GM19324 (cell line): Measurements from ENCODE around the gene STYK1.
"Not testable (repeated sequence)": the region's sequence is repeated elsewhere in the genome, so short reads cannot be mapped to it uniquely, and the experiment has no call there.

Experiments used
- ATAC-seq: cut with Tn5 transposase; IDR thresholded peaks from one replicate; pipeline ENCODE4 v1.9.1; 2021; ENCODE audit warnings: mild to moderate bottlenecking, moderate library complexity; ENCODE audit not compliant: unreplicated experiment, low FRiP score

The STYK1 gene

DNA sequence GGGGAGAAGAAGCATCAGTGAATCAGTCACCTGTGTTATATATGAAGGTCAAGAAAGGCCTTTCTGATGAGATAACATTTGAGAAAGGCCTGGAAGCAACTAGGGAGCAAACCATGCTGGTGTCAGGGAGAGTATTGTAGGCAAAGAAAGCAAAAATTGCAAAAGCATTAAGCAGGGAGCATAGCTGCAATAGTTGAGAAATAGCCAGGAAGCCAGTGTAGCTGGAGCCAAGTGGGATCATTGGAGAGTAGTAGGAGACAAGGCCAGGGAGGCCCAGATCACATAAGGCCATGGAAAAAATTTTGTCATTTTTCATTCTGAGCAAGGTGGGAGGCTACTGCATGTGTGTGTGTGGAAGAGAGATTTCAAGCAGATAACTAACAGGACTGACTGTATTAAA, 41.6 kb downstream of the STYK1 start:
- no peak for ATAC-seq

DNA sequence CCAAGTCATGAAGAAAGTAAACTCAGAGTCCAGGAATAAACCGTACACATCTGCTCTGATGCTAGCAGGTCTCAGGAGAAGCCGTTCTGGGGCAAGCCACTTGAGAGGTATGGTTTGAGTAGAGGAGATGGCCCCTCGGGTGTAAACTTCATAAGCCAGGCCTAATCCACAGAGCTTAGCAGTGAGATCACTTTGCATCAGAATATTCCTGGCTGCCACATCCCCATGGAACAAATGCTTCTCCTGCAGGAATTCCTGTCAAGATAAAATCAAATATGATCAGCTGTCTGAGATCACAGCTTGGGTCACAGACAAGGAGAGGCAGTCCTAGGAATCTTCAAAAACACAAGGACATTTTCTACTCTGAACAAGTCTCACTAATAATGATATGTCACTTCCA, 49.2 kb downstream of the STYK1 start:
- ATAC-seq = no peak

DNA sequence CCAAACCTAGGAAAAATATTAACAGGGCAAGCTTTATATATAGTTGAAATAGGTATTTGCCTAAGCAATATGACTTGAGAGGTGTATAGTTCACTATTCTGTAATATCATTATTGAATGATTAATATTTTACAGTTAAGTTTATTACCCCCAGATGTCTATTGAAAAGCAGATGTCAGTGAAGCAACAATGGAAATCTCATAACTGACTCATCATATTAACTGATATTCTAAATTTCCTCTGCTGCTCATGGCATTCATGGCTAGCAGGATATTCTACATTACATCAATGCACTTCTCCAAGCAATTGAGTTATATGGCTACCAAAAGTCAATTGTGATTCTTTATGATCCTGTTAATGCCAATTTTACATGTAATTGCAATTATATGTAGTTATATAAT, 50.7 kb downstream of the STYK1 start:
- no peak for ATAC-seq

DNA sequence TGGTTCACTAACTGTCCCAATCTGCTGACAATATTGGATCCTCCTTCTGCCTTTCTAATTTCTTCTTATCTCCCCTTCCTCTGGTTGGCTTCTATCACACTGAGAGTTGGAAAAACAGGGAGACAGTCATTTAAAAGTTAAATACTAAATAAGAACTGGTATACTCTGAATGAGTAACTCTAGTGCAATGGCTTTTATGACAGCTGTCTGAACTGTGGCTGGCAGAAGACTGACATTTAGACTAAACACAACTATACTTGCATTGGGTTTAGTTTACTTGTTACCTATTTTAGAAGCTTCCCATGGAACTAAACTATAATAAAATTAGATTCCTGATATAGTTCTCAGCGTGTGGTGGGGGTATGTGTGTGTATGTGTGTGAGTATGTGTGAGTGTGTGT, 52.6 kb downstream of the STYK1 start:
- ATAC-seq = no peak

DNA sequence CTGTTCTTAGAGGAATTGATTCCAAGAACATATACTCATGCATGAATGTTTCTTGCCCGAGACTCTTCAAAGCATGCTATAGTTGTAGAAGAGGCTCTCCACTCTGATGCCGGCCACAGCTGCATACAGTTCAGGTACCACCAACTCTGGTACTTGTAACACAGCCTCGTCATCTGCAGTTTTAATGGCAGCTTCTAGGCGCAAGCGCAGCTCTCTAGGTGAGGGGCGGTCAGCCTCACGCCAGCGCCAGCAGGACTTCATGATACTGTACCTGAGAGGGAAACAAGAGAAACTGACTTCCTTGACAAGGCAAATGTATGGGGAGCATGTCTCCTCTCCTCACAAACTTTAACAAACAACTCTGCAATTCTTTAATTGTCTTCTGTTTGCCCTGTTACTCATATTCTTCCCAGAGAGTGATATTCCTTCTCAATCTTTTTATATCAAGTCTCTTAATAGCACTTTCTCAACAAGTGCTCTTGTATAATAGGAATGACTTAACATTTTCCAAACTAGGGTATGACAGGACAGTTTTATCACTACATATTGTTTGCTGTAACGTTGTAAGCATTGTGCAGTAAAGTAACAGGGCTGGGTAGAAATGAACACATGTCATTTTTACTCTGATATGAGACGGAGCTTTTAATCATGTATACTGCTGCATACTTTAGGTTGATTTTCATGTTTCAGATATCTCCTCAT, 53.6 kb downstream of the STYK1 start:
- ATAC-seq = no peak

DNA sequence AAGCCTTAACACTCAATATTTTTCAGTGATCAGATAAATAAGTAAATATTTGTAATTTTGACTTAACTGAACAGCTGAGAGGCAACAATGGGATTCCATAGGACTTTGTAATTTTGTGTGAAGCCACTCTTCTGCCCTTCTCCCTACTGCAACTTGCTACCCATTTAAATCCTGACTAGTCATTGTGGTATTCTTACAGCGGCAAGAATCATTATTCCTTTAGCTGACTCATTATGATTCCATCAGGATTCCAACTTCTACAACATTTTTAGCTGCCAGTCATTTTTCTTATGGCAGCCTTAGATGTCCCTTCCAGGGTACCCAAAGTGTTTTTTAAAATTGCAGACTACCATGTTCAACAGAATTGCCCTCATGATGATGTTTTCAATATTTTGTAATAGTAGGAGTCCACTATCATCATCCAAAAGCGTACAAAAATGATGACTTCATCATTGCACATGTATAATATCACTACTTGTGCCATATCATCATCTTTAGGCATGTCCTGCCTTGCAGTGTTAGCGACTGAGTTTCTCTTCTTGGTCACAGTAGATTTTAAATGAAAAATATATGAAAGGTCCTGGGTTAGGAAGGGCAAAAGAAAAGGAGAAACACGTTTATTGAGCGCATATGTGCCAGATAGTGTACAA, 55.4 kb downstream of the STYK1 start:
- ATAC-seq = no peak

DNA sequence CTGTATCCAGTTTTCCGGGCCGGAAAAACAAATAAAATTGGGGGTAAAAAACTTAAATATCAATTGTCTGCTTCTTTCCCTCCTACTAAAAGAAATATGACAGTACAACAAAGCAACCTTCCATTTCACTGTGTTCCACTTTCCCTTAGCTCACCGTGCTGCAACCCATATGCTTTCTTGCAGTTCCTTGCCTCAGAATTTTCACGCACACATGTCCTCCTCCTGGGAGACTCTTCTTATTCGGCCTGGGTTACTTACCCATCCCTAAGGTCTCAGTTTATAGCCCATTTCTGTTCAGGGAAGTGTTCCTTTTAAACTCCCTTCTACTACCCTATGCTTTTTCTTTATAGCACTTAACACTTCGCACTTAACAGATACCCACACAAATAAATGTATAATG, 56.0 kb downstream of the STYK1 start:
- no peak for ATAC-seq

DNA sequence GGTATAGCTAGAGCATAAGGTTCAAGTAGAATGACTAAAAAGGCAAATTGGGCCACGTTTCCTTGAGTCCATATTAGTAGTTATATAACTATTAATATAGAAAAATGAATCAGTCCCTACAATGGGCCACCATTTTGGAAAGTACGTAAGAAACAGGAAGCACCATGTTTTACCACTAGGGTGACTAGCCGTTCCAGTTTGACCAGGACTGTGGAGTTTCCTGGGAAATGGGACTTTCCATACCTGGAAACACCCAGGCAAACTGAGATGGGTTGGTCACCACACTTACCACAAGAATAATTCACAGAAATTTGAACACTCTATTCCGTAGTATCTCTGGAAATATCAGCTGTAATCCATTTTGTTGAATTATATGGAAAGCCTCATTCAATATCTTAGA, 58.3 kb downstream of the STYK1 start:
- ATAC-seq = no peak

DNA sequence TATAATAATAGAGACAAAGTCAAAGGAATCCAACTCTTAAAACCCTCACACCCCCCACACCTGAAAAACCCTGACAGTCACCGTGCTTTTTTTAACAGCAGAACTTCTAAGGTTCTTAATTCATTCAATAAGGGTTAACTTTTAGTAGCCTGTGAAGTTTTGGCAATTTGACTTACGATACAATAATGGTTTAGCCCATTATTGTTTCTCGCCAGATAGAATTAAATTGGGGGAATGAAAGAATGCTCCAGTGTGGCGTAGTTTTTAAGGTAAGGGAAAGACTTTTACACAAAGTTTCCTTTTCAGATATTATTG, 59.8 kb downstream of the STYK1 start:
- no peak for ATAC-seq

DNA sequence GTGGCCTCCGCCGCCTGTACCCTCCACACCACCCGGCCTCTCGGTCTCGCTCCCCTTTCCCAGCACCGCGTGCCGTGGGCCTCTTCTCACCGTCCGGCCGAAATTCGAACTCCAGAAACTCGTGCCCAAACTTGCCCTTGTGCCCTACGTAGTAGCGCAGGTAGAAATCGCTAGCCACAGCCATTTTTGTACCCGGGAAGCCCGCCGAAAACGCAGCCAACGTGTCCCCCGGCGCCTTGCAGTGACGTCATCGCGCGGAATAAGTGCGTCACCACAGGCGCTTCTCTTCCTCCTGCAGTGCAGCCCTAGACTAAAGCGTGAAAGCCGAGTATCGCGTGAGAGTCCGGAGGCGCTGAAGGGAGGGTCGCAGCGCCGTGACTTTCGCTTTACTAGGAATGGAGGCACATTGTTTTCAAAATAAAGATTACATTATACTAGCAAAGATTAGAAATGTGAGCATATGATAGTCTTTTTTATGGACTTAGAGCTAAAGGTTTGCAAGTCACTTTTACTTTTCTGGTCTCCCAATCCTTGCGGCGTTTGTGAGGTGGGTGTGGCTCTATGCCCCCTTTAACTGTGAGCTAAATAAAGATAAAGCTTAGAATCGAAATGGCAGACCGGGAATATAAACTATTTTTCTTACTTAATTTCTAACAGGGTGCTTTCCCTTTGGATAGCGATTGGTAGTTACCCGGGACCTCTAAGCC, 60.4 kb downstream of the STYK1 start, which contains the start of gene MAGOHB:
TSS of gene MAGOHB (minus strand) at position 261 of the 707 bp plus-strand sequence. CDS start at position 184, 77 bp downstream.
- ATAC-seq = peak; percentile 93

DNA sequence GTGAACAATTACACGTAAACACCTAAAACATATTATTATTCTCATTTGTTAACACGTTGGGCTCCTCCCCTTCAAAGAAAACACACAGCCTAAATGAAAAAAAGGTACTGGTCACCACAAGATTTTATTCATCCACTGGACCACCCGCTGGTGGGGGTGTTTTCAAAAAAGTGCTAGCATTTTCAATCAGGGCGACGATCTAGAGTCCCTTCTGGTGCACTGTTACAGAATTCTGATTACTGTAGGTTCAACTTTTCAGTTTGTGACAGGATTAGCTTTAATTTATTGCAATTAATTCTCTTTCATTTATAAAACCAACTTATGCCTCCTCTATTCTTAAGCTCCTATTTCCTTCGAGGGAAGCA, 60.9 kb downstream of the STYK1 start:
- no peak for ATAC-seq

DNA sequence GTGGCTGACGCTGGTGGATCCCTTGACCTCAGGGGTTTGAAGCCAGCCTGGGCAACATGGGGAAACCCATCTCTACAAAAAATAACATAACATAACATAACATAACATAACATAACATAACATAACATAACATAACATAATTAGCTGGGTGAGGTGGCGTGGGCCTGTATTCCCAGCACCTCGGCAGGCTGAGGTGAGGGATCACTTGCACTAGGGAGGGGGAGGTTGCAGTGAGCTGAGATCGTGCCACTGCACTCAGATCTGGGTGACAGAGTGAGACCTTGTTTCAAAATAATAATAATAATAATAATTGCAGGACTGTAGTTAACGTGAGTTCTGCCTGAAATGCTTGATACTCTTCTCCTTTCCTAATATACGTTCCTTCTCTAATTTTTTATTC, 61.7 kb downstream of the STYK1 start:
- no peak for ATAC-seq

DNA sequence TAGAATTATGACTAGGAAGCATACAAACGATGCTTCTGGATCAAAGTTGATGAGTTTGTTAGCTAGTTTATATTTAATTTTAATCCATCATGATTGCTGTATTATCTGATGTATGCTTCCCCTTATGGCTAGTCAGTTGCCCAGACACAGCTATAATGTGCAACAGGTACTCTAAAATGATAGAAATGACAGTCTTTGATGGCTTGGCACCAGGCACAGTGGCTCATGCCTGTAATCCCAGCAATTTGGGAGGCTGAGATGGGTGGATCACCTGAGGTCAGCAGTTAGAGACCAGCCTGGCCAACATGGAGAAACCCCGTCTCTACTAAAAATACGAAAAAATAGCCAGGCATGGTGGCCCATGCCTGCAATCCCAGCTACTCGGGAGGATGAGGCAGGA, 62.6 kb downstream of the STYK1 start:
- ATAC-seq = not testable (repeated sequence)

DNA sequence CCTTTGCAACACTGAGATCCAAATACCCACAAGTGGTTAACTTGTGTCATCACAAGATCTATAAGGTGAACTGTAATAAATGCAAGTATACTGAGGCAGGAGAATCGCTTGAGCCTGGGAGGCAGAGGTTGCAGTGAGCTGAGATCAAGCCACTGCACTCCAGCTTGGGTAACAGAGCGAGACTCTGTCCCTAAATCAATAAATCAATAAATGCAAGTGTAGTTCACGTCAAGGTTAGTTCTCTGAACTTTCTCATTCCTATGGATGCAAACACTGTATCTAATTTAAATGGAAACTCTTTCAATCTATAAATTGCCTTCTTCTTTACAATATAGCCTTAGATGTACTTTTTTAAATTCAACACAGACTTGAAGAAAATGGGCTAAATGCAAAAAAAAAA, 63.7 kb downstream of the STYK1 start:
- ATAC-seq = no peak

DNA sequence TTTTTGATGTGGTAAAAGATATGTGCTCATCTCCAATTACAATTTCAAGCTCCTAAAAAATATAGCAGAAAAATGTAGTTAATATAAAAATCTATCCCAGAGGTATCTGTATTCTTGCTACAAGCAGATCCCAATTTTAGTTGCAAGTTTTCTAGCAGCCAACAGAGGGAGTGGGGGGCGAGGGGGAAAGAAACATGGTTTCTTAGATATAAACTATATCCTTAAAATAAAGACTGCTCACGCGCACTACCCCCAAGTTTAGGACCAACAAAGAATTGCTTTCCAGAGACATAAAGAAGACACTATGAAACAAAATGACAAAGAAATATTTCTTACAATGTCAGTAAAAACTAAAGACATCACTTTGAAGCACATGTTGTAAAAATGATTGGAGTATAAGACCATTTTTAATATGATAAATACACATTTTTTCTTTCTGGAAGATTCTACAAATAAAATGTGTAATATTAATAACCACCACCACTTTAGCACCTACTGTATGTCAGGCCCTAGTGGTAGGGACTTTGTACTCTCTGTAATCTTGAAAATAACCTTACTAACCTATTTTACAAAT, 65.9 kb downstream of the STYK1 start:
- no peak for ATAC-seq

DNA sequence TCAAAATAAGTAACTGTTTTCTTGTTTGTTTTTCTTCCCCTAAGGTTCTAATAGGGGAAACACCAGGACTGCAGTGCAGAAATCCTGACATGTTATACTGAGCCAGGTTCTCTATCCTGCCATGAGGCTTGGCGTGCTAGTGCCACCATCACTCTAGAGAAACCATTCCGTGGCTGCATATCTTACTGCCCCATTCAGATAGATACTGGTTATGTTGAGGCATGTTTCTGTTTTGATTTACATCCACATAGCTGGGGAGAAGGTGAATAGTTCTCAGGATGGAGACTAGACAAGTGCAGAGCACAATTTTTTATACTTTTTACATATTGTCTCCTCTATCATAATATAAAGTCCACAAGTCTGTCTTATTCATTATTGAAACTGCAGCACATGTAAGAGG, 72.0 kb downstream of the STYK1 start:
- ATAC-seq = no peak

DNA sequence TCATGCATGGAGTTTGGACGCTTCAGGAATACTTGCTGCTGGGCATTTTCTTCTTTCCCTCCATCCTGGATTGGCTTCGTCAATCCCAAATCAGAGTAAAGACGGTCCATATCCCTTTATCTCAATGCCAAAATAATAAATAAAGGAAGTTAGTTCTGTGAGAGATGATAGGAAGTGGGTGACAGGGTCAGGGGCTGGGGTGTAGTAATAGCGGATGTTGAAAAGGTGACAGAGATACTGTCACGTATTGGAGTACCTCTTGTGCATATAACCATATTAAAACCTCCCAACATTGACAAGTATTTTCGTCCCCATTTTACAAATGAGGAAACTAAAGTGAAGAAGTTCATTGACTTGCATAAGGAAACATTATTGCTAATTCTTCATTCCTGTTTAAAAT, 72.9 kb downstream of the STYK1 start:
- ATAC-seq = no peak

DNA sequence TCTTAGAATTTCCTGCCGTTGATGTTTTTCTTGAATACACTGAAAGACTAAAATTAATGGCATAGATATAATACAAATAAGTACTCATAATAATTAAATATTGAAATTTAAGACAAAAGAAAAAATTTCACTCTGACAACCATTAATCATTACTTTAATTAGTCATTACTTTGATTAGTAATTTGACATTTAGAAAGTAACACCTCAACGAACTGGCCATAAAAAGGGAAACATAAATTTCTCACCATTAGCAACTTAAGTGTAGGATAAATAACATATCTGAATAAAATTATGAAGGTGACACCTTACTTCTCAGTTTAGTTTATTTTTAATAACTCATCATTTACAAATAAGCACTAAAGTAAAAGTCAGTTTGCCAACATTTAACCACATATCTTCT, 78.0 kb downstream of the STYK1 start:
- ATAC-seq = no peak

DNA sequence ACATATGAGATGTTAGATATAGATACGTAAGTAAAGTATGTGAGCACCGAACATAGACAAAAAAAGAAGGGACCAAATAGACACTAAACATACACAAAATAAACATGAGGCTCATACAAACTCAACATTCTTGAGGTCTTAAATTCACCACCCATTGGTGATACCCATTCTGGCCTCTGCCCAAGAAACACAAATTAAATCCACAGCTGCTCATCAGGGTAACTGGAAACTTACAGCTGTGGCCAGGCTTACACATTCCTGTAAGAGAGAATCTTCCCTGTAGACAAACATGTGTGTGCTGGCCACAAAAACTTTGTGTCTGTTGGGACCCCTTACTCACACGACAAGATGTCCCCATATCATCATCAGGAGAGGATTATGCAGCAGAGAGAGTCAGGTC, 82.9 kb downstream of the STYK1 start:
- ATAC-seq = no peak

DNA sequence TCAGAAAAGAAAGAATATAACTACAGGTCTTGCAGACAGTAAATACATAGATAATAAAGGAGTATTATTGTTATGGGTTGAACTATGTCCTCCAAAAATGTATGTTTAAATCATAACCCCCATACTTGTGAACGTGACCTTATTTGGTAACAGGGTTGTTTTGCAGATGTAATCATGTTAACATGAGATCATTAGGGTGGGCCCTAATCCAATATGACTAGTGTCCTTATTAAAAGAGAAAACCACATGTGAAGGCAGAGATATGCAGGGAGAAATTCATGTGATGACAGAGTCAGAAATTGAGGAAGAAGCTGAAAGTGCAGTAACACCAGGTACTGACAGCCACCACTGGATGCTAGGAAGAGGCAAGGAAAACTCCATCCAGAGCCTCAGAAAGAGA, 89.4 kb downstream of the STYK1 start:
- ATAC-seq = no peak

DNA sequence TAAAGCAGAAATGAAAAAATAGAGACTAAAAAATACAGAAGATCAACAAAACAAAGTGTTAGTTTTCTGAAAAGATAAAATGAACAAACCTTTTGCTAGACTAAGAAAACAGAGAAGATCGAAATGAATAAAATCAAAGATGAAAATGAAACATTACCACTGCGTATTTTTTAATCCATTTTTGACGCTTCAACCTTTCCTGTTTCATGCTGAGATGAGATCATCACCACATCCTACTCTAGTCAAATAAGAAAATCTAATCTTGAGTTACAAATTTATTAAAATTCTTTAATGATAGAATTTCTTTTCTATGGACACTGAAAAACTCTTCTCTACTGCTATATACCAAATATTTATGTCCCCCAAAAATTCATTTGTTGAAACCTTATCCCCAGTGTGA, 91.1 kb downstream of the STYK1 start:
- ATAC-seq = no peak

DNA sequence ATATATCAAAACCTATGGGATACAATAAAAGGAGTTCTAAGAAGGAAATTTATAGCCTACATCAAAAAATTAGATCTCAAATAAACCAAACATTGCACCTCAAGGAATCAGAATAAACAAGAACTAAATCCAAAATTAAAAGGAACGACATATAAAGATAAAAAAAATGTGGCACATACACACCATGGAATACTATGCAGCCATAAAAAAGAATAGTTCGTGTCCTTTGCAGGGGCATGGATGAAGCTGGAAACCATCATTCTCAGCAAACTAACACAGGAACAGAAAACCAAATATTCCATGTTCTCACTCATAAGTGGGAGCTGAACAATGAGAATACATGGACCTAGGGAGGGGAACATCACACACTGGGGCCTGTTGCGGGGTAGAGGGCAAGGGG, 91.7 kb downstream of the STYK1 start:
- ATAC-seq = not testable (repeated sequence)
